G401.6 (cell line): Measurements from ENCODE around the gene DOCK2.
"Not testable (repeated sequence)": the region's sequence is repeated elsewhere in the genome, so short reads cannot be mapped to it uniquely, and the experiment has no call there.

Experiments used
- FAIRE-seq: peaks from 2 replicates; lab custom pipeline; 2012; peaks lifted over from hg19 to GRCh38; lab: Jason Lieb, UNC

Gene DOCK2

GRCh38 chr5:169944922-169945680 is 308.0 kb downstream of the DOCK2 start:
- FAIRE-seq = no peak

- no peak for FAIRE-seq
These were observed 308.8 kb downstream of the DOCK2 start for GRCh38 chr5:169945831-169946261.

- FAIRE-seq = no peak
These were observed 309.7 kb downstream of the DOCK2 start for GRCh38 chr5:169946743-169947295.

- FAIRE-seq = no peak
These were observed 313.3 kb downstream of the DOCK2 start for GRCh38 chr5:169950333-169950732.

GRCh38 chr5:169953196-169953595 is 316.1 kb downstream of the DOCK2 start:
- FAIRE-seq = not testable (repeated sequence)

GRCh38 chr5:169954786-169955185 is 317.7 kb downstream of the DOCK2 start:
- no peak for FAIRE-seq

- FAIRE-seq = no peak
These were observed 319.1 kb downstream of the DOCK2 start for GRCh38 chr5:169956126-169956525.

GRCh38 chr5:169956756-169957155 is 319.7 kb downstream of the DOCK2 start:
- no peak for FAIRE-seq

- no peak for FAIRE-seq
These were observed 321.2 kb downstream of the DOCK2 start for GRCh38 chr5:169958278-169958677.

GRCh38 chr5:169960659-169961058 is 323.6 kb downstream of the DOCK2 start:
- FAIRE-seq = no peak

GRCh38 chr5:169964246-169964645 is 327.2 kb downstream of the DOCK2 start:
- FAIRE-seq = no peak

- no peak for FAIRE-seq
These were observed 333.3 kb downstream of the DOCK2 start for GRCh38 chr5:169970339-169970738.

- no peak for FAIRE-seq
These were observed 334.1 kb downstream of the DOCK2 start for GRCh38 chr5:169970911-169971765.

GRCh38 chr5:169971780-169972179 is 334.7 kb downstream of the DOCK2 start:
- FAIRE-seq = no peak

- no peak for FAIRE-seq
These were observed 336.0 kb downstream of the DOCK2 start for GRCh38 chr5:169973056-169973455.

GRCh38 chr5:169974121-169974770 is 337.2 kb downstream of the DOCK2 start:
- FAIRE-seq = no peak

GRCh38 chr5:169978714-169979113 is 341.6 kb downstream of the DOCK2 start:
- FAIRE-seq = no peak

- no peak for FAIRE-seq
These were observed 342.8 kb downstream of the DOCK2 start for GRCh38 chr5:169979871-169980270.

- no peak for FAIRE-seq
These were observed 343.5 kb downstream of the DOCK2 start, which contains the start of gene INSYN2B for GRCh38 chr5:169980418-169981053. TSS of gene INSYN2B (minus strand) at chr5:169980495. CDS start at chr5:169883898, 96,597 bp downstream.

GRCh38 chr5:169988206-169988605 is 351.1 kb downstream of the DOCK2 start:
- FAIRE-seq = no peak

GRCh38 chr5:169988947-169989346 is 351.9 kb downstream of the DOCK2 start:
- FAIRE-seq = no peak

GRCh38 chr5:169989365-169989764 is 352.3 kb downstream of the DOCK2 start:
- no peak for FAIRE-seq
